ENCODE results near the gene EPHA7. TPM values are rescaled to one million over a fixed set of nuclear protein-coding genes. Genes with fewer than 3 reads are reported as not detected.

Gene EPHA7
- total and polyA plus RNA-seq, 2 experiments from 2014 or later, result 6.9 to 19.2 TPM

DNA sequence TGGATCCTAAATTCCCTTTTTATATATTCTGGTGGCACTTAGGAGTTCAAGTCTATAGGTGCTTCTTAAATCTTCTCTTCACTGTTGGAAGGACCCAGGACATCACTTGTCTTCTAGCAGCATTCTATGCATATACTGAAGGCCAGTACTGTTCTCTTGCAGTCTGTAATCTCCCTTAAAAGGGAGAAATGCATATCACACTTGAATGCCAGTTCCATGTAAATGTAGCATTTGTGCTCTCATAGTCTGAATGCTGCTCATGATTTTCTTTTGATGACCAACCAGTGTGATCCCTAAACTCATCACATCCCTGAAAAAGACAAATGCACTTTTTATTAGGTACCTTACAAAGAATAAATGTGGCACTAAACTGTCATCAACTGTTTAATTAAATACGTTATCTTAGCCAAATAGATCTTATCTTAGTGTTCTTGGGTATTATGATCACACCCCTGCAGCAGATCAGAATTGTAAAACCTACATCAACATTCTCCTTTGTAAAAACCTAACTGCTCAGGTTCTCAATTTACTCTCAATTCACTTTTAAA lies 176.1 kb downstream of the EPHA7 start:
- DNase-seq (ENCODE audit: low spot score), result no peak
- no peaks in the 10 kb centered on the region for H3K9me2 ChIP-seq (replicated peaks; ENCODE audit: insufficient read depth)
- WGBS (ENCODE audit: low lambda C conversion rate, missing lambda C conversion rate), result 48% methylated on average over 1 of the region's 1 CpG

DNA sequence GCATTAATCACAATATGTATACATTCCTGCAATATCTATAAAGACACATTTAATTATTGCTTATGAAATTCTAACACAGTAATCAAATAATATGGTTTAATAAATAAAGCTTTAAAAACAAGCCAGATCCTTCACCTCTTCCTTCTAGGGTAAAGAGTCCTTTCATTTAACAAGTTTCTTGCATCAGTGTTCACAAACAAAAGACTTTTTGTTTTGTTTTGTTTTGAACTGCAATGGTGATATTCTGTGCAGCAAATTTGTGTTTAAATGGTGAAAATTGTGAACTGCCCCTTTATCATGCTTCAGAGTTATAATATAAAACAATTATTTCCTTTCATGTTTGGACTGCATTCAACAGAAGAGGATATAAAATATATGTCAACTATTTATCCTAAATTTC lies 177.3 kb downstream of the EPHA7 start:
- DNase-seq (ENCODE audit: low spot score), result no peak
- Histone ChIP-seq H3K4me2 (no peak overlapping the region), H3K27ac (no peak overlapping the region), H3K79me2 (no peaks in the 10 kb centered on the region), H3K27me3 (no peaks in the 10 kb centered on the region), H3K36me3 (replicated peaks; ENCODE audit: insufficient read depth, low read depth) (no peaks in the 10 kb centered on the region), H2AFZ (no peak overlapping the region), H3K9me3 (ENCODE audit: low read depth) (no peaks in the 10 kb centered on the region), H3K4me3 (no peak overlapping the region), H4K20me1 (ENCODE audit: insufficient read depth, poor library complexity, severe bottlenecking) (no peaks in the 10 kb centered on the region), H3K9me2 (replicated peaks; ENCODE audit: insufficient read depth) (no peaks in the 10 kb centered on the region), H3K4me1 (ENCODE audit: insufficient read depth) (peaks cover 7% of the 10 kb centered on the region)
- no peak for TF ChIP-seq EZH2 (IDR thresholded peaks at IDR 0.05; ENCODE audit: borderline replicate concordance)
- no peak for TF ChIP-seq EZH2phosphoT487 (IDR thresholded peaks at IDR 0.05; ENCODE audit: low read depth, severe bottlenecking, unreplicated experiment)
- TF ChIP-seq, protein P1, sequence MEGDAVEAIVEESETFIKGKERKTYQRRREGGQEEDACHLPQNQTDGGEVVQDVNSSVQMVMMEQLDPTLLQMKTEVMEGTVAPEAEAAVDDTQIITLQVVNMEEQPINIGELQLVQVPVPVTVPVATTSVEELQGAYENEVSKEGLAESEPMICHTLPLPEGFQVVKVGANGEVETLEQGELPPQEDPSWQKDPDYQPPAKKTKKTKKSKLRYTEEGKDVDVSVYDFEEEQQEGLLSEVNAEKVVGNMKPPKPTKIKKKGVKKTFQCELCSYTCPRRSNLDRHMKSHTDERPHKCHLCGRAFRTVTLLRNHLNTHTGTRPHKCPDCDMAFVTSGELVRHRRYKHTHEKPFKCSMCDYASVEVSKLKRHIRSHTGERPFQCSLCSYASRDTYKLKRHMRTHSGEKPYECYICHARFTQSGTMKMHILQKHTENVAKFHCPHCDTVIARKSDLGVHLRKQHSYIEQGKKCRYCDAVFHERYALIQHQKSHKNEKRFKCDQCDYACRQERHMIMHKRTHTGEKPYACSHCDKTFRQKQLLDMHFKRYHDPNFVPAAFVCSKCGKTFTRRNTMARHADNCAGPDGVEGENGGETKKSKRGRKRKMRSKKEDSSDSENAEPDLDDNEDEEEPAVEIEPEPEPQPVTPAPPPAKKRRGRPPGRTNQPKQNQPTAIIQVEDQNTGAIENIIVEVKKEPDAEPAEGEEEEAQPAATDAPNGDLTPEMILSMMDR (IDR thresholded peaks at IDR 0.05; ENCODE audit: poor library complexity), result no peak

More for the DNA sequence above, 176.1 kb downstream of the EPHA7 start:
- Histone ChIP-seq H3K27me3 (no peaks in the 10 kb centered on the region), H4K20me1 (ENCODE audit: insufficient read depth, poor library complexity, severe bottlenecking) (no peaks in the 10 kb centered on the region), H3K4me2 (no peak overlapping the region), H3K9me3 (ENCODE audit: low read depth) (no peaks in the 10 kb centered on the region), H3K4me1 (ENCODE audit: insufficient read depth) (peaks cover 7% of the 10 kb centered on the region), H3K4me3 (no peak overlapping the region), H3K36me3 (replicated peaks; ENCODE audit: insufficient read depth, low read depth) (no peaks in the 10 kb centered on the region), H2AFZ (no peak overlapping the region), H3K27ac (no peak overlapping the region), H3K79me2 (no peaks in the 10 kb centered on the region)
- no peak for TF ChIP-seq EZH2 (IDR thresholded peaks at IDR 0.05; ENCODE audit: borderline replicate concordance)
- TF ChIP-seq, protein P1 (IDR thresholded peaks at IDR 0.05; ENCODE audit: poor library complexity), result no peak
- TF ChIP-seq EZH2phosphoT487 (IDR thresholded peaks at IDR 0.05; ENCODE audit: low read depth, severe bottlenecking, unreplicated experiment), result no peak

DNA sequence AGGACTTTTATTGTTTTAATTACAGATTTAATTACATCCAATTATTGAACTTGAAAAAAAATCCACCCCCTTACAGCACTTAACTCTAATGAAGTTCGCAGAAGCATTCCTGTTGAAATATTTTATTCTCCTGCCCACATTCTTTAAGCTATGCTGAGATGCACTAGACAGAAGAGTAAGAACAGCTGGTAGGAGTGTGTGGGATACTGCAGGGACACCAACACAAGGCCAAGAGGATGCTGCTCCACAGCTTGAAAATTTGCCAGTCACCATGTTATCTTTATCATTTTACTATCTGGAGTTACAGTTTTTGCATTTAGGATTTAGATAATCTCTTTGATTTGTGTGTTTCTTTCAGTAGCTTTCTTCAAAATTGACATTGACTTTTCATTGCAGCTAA lies 180.7 kb downstream of the EPHA7 start:
- H3K9me2 ChIP-seq (replicated peaks; ENCODE audit: insufficient read depth), result no peaks in the 10 kb centered on the region
- H3K27ac ChIP-seq, result no peak overlapping the region
- no peaks in the 10 kb centered on the region for H3K27me3 ChIP-seq
- no peak overlapping the region for H3K4me2 ChIP-seq
- TF ChIP-seq, protein P1 (IDR thresholded peaks at IDR 0.05; ENCODE audit: poor library complexity), result no peak
- TF ChIP-seq EZH2phosphoT487 (IDR thresholded peaks at IDR 0.05; ENCODE audit: low read depth, severe bottlenecking, unreplicated experiment), result no peak
- TF ChIP-seq EZH2 (IDR thresholded peaks at IDR 0.05; ENCODE audit: borderline replicate concordance), result no peak
- WGBS (ENCODE audit: low lambda C conversion rate, missing lambda C conversion rate), result 86% methylated on average over 1 of the region's 1 CpG
- H2AFZ ChIP-seq, result no peak overlapping the region
- peaks cover 7% of the 10 kb centered on the region for H3K4me1 ChIP-seq (ENCODE audit: insufficient read depth)
- no peaks in the 10 kb centered on the region for H4K20me1 ChIP-seq (ENCODE audit: insufficient read depth, poor library complexity, severe bottlenecking)
- H3K79me2 ChIP-seq, result no peaks in the 10 kb centered on the region
- no peak overlapping the region for H3K4me3 ChIP-seq
- H3K9me3 ChIP-seq (ENCODE audit: low read depth), result no peaks in the 10 kb centered on the region
- no peaks in the 10 kb centered on the region for H3K36me3 ChIP-seq (replicated peaks; ENCODE audit: insufficient read depth, low read depth)
- no peak for DNase-seq (ENCODE audit: low spot score)

DNA sequence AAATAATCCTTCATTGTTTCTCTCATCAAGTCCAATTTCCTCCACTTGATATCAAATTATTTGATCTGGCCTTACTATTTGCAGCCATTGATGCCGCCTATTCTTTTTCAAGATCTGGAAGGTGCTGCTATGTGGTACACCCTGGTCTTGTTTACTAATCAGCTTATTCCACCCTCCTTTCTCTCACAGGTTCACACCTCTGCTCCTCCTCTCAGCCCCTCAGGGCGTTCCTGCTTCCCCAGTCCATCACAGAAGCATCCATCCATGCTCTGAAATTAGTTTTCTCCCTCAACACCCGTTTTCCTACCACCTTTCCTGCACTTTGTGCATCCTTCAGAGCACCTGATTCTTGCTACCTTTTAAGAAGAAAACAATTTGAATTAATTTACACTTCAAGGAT lies 183.6 kb downstream of the EPHA7 start:
- no peaks in the 10 kb centered on the region for H3K9me3 ChIP-seq (ENCODE audit: low read depth)
- no peaks in the 10 kb centered on the region for H3K4me1 ChIP-seq (ENCODE audit: insufficient read depth)
- DNase-seq (ENCODE audit: low spot score), result no peak
- no peaks in the 10 kb centered on the region for H3K27me3 ChIP-seq
- H3K9me2 ChIP-seq (replicated peaks; ENCODE audit: insufficient read depth), result no peaks in the 10 kb centered on the region
- H3K27ac ChIP-seq, result no peak overlapping the region
- H4K20me1 ChIP-seq (ENCODE audit: insufficient read depth, poor library complexity, severe bottlenecking), result no peaks in the 10 kb centered on the region
- WGBS (ENCODE audit: low lambda C conversion rate, missing lambda C conversion rate), result 62% methylated on average over 3 of the region's 3 CpGs
- no peaks in the 10 kb centered on the region for H3K79me2 ChIP-seq
- no peak overlapping the region for H2AFZ ChIP-seq
- H3K4me2 ChIP-seq, result no peak overlapping the region
- TF ChIP-seq EZH2phosphoT487 (IDR thresholded peaks at IDR 0.05; ENCODE audit: low read depth, severe bottlenecking, unreplicated experiment), result no peak
- no peak for TF ChIP-seq EZH2 (IDR thresholded peaks at IDR 0.05; ENCODE audit: borderline replicate concordance)
- TF ChIP-seq, protein P1 (IDR thresholded peaks at IDR 0.05; ENCODE audit: poor library complexity), result no peak
- H3K36me3 ChIP-seq (replicated peaks; ENCODE audit: insufficient read depth, low read depth), result no peaks in the 10 kb centered on the region
- no peak overlapping the region for H3K4me3 ChIP-seq

All from hepatocyte (in vitro differentiated cells).